C4-2B (cell line): ENCODE results near the gene PPP1R18.
"Not testable (repeated sequence)": the region's sequence is repeated elsewhere in the genome, so short reads cannot be mapped to it uniquely, and the experiment has no call there.

ENCODE experiments used
- H3K27ac ChIP-seq: fragments of 450-650 bp; 2 replicates; pipeline ENCODE4 v1.5.1; 2017
- ZFX ChIP-seq: fragments of 450-650 bp; IDR thresholded peaks from 2 replicates; pipeline ENCODE4 v1.6.1; 2017
- TF ChIP-seq, protein P1 (sequence below): fragments of 450-650 bp; conservative IDR thresholded peaks from 2 replicates; pipeline ENCODE4 v1.5.1; 2017; ENCODE audit warnings: mild to moderate bottlenecking

PPP1R18 gene

GRCh38 chr6:30670760-30671527 lies 15.5 kb downstream of the PPP1R18 start:
- TF ChIP-seq, protein P1, sequence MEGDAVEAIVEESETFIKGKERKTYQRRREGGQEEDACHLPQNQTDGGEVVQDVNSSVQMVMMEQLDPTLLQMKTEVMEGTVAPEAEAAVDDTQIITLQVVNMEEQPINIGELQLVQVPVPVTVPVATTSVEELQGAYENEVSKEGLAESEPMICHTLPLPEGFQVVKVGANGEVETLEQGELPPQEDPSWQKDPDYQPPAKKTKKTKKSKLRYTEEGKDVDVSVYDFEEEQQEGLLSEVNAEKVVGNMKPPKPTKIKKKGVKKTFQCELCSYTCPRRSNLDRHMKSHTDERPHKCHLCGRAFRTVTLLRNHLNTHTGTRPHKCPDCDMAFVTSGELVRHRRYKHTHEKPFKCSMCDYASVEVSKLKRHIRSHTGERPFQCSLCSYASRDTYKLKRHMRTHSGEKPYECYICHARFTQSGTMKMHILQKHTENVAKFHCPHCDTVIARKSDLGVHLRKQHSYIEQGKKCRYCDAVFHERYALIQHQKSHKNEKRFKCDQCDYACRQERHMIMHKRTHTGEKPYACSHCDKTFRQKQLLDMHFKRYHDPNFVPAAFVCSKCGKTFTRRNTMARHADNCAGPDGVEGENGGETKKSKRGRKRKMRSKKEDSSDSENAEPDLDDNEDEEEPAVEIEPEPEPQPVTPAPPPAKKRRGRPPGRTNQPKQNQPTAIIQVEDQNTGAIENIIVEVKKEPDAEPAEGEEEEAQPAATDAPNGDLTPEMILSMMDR, result no peak
- TF ChIP-seq ZFX, result no peak
- H3K27ac ChIP-seq, result no peak overlapping the region

DNA sequence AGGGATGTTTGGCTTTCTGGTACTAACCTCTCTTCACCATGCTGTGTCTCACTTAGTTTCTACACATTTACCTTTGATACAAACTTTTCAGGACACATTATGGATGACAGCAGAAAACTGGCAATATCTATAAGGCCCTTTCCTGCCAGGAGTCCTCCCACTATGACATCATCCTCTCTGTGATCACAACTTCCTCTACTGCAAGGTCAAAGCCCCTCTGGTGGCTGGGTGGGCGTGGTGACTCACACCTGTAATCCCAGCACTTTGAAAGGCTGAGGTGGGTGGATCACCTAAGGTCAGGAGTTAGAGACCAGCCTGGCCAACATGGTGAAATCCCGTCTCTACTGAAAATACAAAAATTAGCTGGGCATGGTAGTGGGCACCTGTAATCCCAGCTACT lies 20.1 kb downstream of the PPP1R18 start:
- not testable (repeated sequence) for H3K27ac ChIP-seq

GRCh38 chr6:30664994-30665767 lies 21.3 kb downstream of the PPP1R18 start:
- H3K27ac ChIP-seq, result no peak overlapping the region
- TF ChIP-seq, protein P1, result no peak
- TF ChIP-seq ZFX, result no peak

GRCh38 chr6:30657922-30658321 lies 28.5 kb downstream of the PPP1R18 start:
- H3K27ac ChIP-seq, result not testable (repeated sequence)

DNA sequence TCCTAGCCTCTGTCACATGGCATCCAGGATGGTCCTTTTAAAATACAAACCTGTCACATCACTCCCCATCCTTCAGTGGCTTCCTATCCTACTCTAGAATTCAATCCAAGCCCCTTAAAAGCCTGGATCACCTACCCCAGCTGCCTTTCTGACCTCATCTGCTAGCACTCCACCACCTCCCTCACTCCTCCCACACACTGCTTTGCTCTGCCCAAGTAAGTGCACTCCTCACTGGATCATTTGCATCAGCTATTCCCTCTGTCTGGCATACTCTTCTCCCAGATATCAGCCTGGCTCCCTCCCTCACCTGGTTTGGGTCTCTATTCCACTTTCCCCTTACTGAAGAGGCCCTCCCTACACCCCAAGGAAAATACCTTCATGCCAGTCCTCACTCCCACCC lies 29.0 kb downstream of the PPP1R18 start:
- TF ChIP-seq ZFX, result no peak
- TF ChIP-seq, protein P1, result no peak
- no peak overlapping the region for H3K27ac ChIP-seq

GRCh38 chr6:30656513-30656912 lies 29.9 kb downstream of the PPP1R18 start:
- H3K27ac ChIP-seq, result no peak overlapping the region

DNA sequence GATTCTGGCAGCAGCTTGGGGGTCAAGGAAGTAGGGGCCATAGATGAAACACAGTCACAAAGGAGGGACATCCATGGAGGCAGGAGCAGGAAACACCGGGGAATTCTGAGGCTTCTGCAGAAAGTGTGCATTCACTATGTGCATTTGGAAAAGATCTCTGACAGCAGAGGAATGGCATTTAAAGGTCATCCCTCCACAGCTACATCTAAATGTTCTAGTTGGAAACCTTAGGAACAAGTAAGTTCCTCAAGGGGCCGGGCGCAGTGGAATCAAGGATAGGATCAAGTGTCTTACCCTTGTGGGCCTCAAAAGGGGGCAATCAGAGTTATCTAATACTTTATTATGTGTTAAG lies 30.7 kb downstream of the PPP1R18 start:
- TF ChIP-seq ZFX, result no peak
- TF ChIP-seq, protein P1, result no peak
- H3K27ac ChIP-seq, result no peak overlapping the region

More at GRCh38 chr6:30656513-30656912, 29.9 kb downstream of the PPP1R18 start:
- TF ChIP-seq, protein P1, result no peak
- no peak for TF ChIP-seq ZFX

- TF ChIP-seq ZFX, result no peak
- TF ChIP-seq, protein P1, result no peak
- H3K27ac ChIP-seq, result no peak overlapping the region
Observed at GRCh38 chr6:30654798-30655742, 31.4 kb downstream of the PPP1R18 start.
